Endothelial cell of umbilical vein (primary cell): ENCODE results near the gene EXOC3L1. TPM values are rescaled to one million over a fixed set of nuclear protein-coding genes. Genes with fewer than 3 reads are reported as not detected.

ENCODE experiments used
- BruUV-seq: library from RNA; stranded (reverse); fragments of 400-500 nt; replicated peaks from 2 replicates; lab custom pipeline; 2021; lab: Mats Ljungman, UMichigan
- CTCF ChIA-PET: fragments of 300-600, 350-600 bp; sonication (Branson Sonifier 250); formaldehyde crosslinking; loops from one replicate; lab custom pipeline; 2021; ENCODE audit warnings: antibody characterized with exemption, inconsistent platforms; lab: Charles Lee
- POLR2A ChIA-PET: fragments of 300-600, 350-600 bp; sonication (Branson Sonifier 250); formaldehyde crosslinking; loops from one replicate; lab custom pipeline; 2021; ENCODE audit warnings: antibody characterized with exemption, inconsistent platforms; lab: Charles Lee
- DNase-seq: peaks from one replicate; pipeline ENCODE4 v3.0.0-alpha.2; 2011; ENCODE audit warnings: low read depth, low spot score
- FAIRE-seq: peaks from 2 replicates; lab custom pipeline; 2011; peaks lifted over from hg19 to GRCh38; lab: Jason Lieb, UNC
- H2AFZ ChIP-seq: 2 replicates; pipeline ENCODE4 v1.6.0; 2012; ENCODE audit warnings: low read depth, low read length, control low read depth, inconsistent platforms
- H3K27ac ChIP-seq: 2 replicates; pipeline ENCODE4 v1.5.1; 2011; ENCODE audit warnings: low read depth, mild to moderate bottlenecking, control low read depth, low read length, moderate library complexity; ENCODE audit not compliant: insufficient read depth
- H3K27me3 ChIP-seq, 2 experiments: 2 replicates each; pipeline versions ENCODE4 v1.6.0 to v1.6.1; 2011; ENCODE audit warnings: low read length in 2 of 2, mixed read lengths in 1 of 2; ENCODE audit not compliant: control insufficient read depth in 2 of 2, insufficient read depth in 2 of 2
- H3K36me3 ChIP-seq, 2 experiments: 2 replicates in 1 of 2; 3 replicates in 1 of 2; pipeline ENCODE4 v1.5.1; 2011; ENCODE audit warnings: low read length in 2 of 2, mild to moderate bottlenecking in 1 of 2, moderate library complexity in 1 of 2; ENCODE audit not compliant: control insufficient read depth in 2 of 2, insufficient read depth in 2 of 2; ENCODE audit errors: extremely low read depth in 1 of 2
- H3K4me1 ChIP-seq: 3 replicates; pipeline ENCODE4 v1.5.1; 2011; ENCODE audit warnings: mild to moderate bottlenecking, low read length; ENCODE audit not compliant: control insufficient read depth, insufficient read depth; ENCODE audit errors: extremely low read depth
- H3K4me2 ChIP-seq: 2 replicates; pipeline ENCODE4 v1.6.1; 2011; ENCODE audit warnings: low read length, control low read depth, mixed read lengths; ENCODE audit not compliant: insufficient read depth
- H3K4me3 ChIP-seq, 3 experiments: fragments of 200-600 bp in 1 of 3; sonication (generic), shearing (Covaris generic) in 1 of 3; replicated peaks in 1 of 3; 2 replicates each; pipeline ENCODE4 v1.5.1; 2011 to 2016; ENCODE audit warnings: control low read depth in 3 of 3, low read length in 3 of 3, mild to moderate bottlenecking in 2 of 3, inconsistent platforms in 1 of 3, low read depth in 1 of 3, moderate library complexity in 1 of 3; ENCODE audit not compliant: insufficient read depth in 1 of 3
- H3K79me2 ChIP-seq: 2 replicates; pipeline ENCODE4 v1.6.0; 2012; ENCODE audit warnings: low read length, inconsistent platforms; ENCODE audit not compliant: control insufficient read depth, insufficient read depth
- H3K9ac ChIP-seq: replicated peaks from 2 replicates; pipeline ENCODE3; 2011; ENCODE audit warnings: low read length, control low read depth; ENCODE audit not compliant: insufficient read depth; ENCODE audit errors: extremely low read depth
- H3K9me1 ChIP-seq: replicated peaks from 3 replicates; pipeline ENCODE4 v1.6.0; 2011; ENCODE audit warnings: mild to moderate bottlenecking, low read length; ENCODE audit not compliant: control insufficient read depth, insufficient read depth; ENCODE audit errors: extremely low read depth
- H3K9me3 ChIP-seq: replicated peaks from 2 replicates; pipeline ENCODE4 v1.5.1; 2012; ENCODE audit warnings: low read length, inconsistent platforms; ENCODE audit not compliant: control insufficient read depth, insufficient read depth
- H4K20me1 ChIP-seq: replicated peaks from 2 replicates; pipeline ENCODE3; 2011; ENCODE audit warnings: mild to moderate bottlenecking, low read length; ENCODE audit not compliant: control insufficient read depth, insufficient read depth; ENCODE audit errors: extremely low read depth
- EZH2 ChIP-seq: IDR thresholded peaks from 2 replicates; pipeline ENCODE4 v1.6.1; 2012; ENCODE audit warnings: borderline replicate concordance, low read depth, mild to moderate bottlenecking, moderate library complexity, low read length, inconsistent platforms; ENCODE audit not compliant: severe bottlenecking
- FOS ChIP-seq: IDR thresholded peaks from 2 replicates; pipeline ENCODE4 v1.6.1; 2011; ENCODE audit warnings: mild to moderate bottlenecking, low read length, moderate library complexity, borderline replicate concordance; ENCODE audit not compliant: insufficient read depth
- GATA2 ChIP-seq: IDR thresholded peaks from 2 replicates; pipeline ENCODE4 v1.7.0; 2011; ENCODE audit warnings: low read depth, mild to moderate bottlenecking, moderate library complexity, mixed read lengths, low read length; ENCODE audit not compliant: insufficient read length, insufficient read depth
- JUN ChIP-seq: IDR thresholded peaks from 2 replicates; pipeline ENCODE4 v1.6.1; 2011; ENCODE audit warnings: borderline replicate concordance, low read depth; ENCODE audit not compliant: insufficient read length, insufficient read depth
- MYC ChIP-seq: IDR thresholded peaks from one replicate; pipeline ENCODE4 v1.6.1; 2011; ENCODE audit warnings: mild to moderate bottlenecking, low read depth, low read length
- POLR2A ChIP-seq: IDR thresholded peaks from 2 replicates; pipeline ENCODE4 v1.6.1; 2012; ENCODE audit warnings: low read depth, mild to moderate bottlenecking, control low read depth, low read length
- POLR2AphosphoS5 ChIP-seq: IDR thresholded peaks from 2 replicates; pipeline ENCODE4 v1.6.1; 2012; ENCODE audit warnings: low read depth, mild to moderate bottlenecking, control low read depth, low read length, moderate library complexity; ENCODE audit not compliant: insufficient read depth
- dilution Hi-C: fragments of 300-500 bp; cut with MboI; formaldehyde crosslinking; loops from one replicate; pipeline ENCODE4 v1.15.0; 2019; ENCODE audit warnings: low sequenced_read_pairs; ENCODE audit not compliant: extremely low pct_ligation_motif_present
- intact Hi-C: fragments of 100-400 bp; cut with micrococcal nuclease; formaldehyde crosslinking; loops from one replicate; pipeline ENCODE4 v1.10.0; 2022
- polyA plus RNA-seq, 4 experiments: library from polyadenylated mRNA; depleted of rRNA in 3 of 4; stranded (reverse) in 3 of 4; unstranded in 1 of 4; fragments of >200 nt; gene quantifications; 2 replicates each; pipeline versions ENCODE4 v1.2.1 to v1.2.3, GENCODE V29; 2011 to 2012; ENCODE audit warnings: missing spikeins in 1 of 4
- total RNA-seq: library from RNA; stranded (reverse); gene quantifications from 2 replicates; pipeline ENCODE4 v1.2.3, GENCODE V29; 2021
- TF ChIP-seq, protein P1 (sequence below): IDR thresholded peaks from 2 replicates; pipeline ENCODE4 v1.6.1; 2011; ENCODE audit not compliant: insufficient read depth, insufficient read length
- TF ChIP-seq, protein P2 (sequence below), 2 donors: IDR thresholded peaks; 1 replicate in 1 of 2; 2 replicates in 1 of 2; pipeline ENCODE4 v1.5.1; 2011; ENCODE audit warnings: low read length in 2 of 2, mild to moderate bottlenecking in 2 of 2, moderate library complexity in 2 of 2, control low read depth in 1 of 2, inconsistent platforms in 1 of 2, low read depth in 1 of 2; ENCODE audit not compliant: insufficient read depth in 1 of 2; ENCODE audit errors: extremely low read depth in 1 of 2

EXOC3L1 gene
- total and polyA plus RNA-seq, 2 donors (not counting 3 experiments of a cell fraction or from before 2014, with no cell fraction given) = 10.8 to 11.6 TPM

DNA sequence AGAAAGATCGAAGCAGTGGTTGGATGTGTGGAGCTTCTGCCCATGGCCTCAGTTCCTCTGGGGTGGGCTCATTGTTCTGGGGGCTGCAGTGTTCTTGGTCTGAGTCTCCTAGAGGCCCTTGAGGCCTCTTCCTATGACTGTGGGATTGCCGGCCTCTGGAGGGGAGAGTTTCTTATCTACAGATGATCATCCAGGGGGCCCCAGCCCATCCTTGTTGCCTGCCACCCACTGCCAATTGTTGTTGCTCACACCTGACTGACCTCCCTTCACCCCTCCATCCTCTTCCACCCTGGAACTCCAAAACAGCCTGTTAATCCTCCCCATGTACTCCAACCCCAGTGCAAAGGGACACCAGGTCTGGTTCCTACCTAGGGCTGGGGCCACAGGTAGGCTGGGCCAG, 45.0 kb downstream of the EXOC3L1 start:
- BruUV-seq = no TSS peak
- intact Hi-C loops = no loop called here

More for the DNA sequence above, 45.0 kb downstream of the EXOC3L1 start:
- peaks cover 0 to 2% of the 10 kb centered on the region in 2 experiments for H3K27me3 ChIP-seq
- dilution Hi-C loops = no loop called here
- H3K9ac ChIP-seq = no peak overlapping the region
- peaks cover 2 to 59% of the 10 kb centered on the region in 2 experiments for H3K36me3 ChIP-seq
- no peak overlapping the region for H3K27ac ChIP-seq
- H4K20me1 ChIP-seq = no peaks in the 10 kb centered on the region
- ChIA-PET CTCF (interaction anchor here (2.4 kb wide), 1 partner anchor 10 kb away, joined by 16 read pairs; no protein-coding TSS in a partner anchor), POLR2A (no interaction called here)
- no peak overlapping the region for H3K4me3 ChIP-seq
- TF ChIP-seq, protein P1, sequence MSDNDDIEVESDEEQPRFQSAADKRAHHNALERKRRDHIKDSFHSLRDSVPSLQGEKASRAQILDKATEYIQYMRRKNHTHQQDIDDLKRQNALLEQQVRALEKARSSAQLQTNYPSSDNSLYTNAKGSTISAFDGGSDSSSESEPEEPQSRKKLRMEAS = no peak
- TF ChIP-seq MYC (no peak), FOS (no peak), POLR2A (no peak), JUN (no peak), POLR2AphosphoS5 (no peak), EZH2 (no peak), GATA2 (no peak)
- TF ChIP-seq, protein P2, sequence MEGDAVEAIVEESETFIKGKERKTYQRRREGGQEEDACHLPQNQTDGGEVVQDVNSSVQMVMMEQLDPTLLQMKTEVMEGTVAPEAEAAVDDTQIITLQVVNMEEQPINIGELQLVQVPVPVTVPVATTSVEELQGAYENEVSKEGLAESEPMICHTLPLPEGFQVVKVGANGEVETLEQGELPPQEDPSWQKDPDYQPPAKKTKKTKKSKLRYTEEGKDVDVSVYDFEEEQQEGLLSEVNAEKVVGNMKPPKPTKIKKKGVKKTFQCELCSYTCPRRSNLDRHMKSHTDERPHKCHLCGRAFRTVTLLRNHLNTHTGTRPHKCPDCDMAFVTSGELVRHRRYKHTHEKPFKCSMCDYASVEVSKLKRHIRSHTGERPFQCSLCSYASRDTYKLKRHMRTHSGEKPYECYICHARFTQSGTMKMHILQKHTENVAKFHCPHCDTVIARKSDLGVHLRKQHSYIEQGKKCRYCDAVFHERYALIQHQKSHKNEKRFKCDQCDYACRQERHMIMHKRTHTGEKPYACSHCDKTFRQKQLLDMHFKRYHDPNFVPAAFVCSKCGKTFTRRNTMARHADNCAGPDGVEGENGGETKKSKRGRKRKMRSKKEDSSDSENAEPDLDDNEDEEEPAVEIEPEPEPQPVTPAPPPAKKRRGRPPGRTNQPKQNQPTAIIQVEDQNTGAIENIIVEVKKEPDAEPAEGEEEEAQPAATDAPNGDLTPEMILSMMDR (IDR thresholded peaks at IDR 0.05; ENCODE audit: extremely low read depth in 1 of 2, insufficient read depth in 1 of 2, low read depth in 1 of 2, low read length in 2 of 2) = no peak
- DNase-seq (no peak), FAIRE-seq (no peak)
- H3K4me2 ChIP-seq = no peak overlapping the region
- H3K4me1 ChIP-seq = no peaks in the 10 kb centered on the region
- H2AFZ ChIP-seq = no peak overlapping the region
- no peaks in the 10 kb centered on the region for H3K9me1 ChIP-seq
- H3K79me2 ChIP-seq = no peaks in the 10 kb centered on the region
- no peaks in the 10 kb centered on the region for H3K9me3 ChIP-seq
